OCI-LY1 (cell line): ENCODE results near the gene NTNG1.

Experiments
- EZH2 ChIP-seq: fragments of 200-600 bp; sonication (generic), shearing (Covaris generic); IDR thresholded peaks from 2 replicates; pipeline ENCODE4 v1.8.0; 2017; ENCODE audit warnings: borderline replicate concordance, mixed run types, mild to moderate bottlenecking, antibody characterized with exemption, low read length, moderate library complexity, mixed read lengths
- TF ChIP-seq, protein P1 (sequence below): fragments of 200-600 bp; sonication (generic), shearing (Covaris generic); IDR thresholded peaks from 2 replicates; pipeline ENCODE4 v1.5.1; 2017; ENCODE audit warnings: mild to moderate bottlenecking, antibody characterized with exemption, low read length, moderate library complexity, mixed read lengths

DNA sequence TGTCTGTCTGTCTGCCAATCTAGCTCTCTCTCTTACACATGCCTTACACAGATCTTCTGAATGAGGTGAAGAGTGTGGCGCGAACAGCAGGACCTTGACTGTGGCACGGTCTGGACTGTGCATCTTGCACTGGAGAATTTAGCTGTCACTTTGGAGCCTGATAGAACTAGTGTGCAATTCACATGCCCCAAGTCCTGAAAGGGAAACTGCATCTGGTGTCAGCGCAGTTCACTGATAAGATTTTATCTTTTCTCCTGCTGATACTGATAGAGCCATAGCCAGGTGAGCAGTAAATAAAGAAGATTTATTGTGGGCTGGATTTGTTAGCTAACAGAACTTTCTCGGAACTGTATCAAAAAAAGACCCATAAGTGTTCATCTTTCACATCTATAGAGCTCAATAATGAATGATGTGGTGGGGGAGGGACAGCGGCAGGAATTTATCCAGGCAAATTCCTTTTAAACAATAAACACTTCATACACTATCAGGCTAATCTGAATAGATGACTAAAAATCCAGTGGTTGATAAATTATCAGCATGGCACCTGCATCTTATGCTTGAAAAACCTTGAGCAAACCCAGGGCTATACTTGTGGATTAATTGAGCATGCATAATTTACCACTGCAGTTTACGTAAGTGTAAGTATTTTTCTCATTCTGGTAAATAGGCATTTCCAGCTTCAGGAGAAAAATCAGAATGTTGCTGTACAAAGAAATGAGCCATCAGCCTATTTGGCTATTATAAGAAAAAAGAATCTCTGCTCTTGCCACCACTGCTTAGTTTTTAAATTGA is 104.1 kb downstream of the NTNG1 start:
- TF ChIP-seq, protein P1, sequence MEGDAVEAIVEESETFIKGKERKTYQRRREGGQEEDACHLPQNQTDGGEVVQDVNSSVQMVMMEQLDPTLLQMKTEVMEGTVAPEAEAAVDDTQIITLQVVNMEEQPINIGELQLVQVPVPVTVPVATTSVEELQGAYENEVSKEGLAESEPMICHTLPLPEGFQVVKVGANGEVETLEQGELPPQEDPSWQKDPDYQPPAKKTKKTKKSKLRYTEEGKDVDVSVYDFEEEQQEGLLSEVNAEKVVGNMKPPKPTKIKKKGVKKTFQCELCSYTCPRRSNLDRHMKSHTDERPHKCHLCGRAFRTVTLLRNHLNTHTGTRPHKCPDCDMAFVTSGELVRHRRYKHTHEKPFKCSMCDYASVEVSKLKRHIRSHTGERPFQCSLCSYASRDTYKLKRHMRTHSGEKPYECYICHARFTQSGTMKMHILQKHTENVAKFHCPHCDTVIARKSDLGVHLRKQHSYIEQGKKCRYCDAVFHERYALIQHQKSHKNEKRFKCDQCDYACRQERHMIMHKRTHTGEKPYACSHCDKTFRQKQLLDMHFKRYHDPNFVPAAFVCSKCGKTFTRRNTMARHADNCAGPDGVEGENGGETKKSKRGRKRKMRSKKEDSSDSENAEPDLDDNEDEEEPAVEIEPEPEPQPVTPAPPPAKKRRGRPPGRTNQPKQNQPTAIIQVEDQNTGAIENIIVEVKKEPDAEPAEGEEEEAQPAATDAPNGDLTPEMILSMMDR = no peak
- TF ChIP-seq EZH2 = no peak
